Measurements from ENCODE around the gene ABTB1. TPM values are rescaled to one million over a fixed set of nuclear protein-coding genes. Genes with fewer than 3 reads are reported as not detected.

The ABTB1 gene
- total RNA-seq, 1 donor = 8.2 TPM

GRCh38 chr3:127658234-127658633 is 14.5 kb upstream of the ABTB1 start:
- DNase-seq (ENCODE audit: low read depth) = no peak
- TF ChIP-seq CTCF (IDR thresholded peaks at IDR 0.05; ENCODE audit: insufficient read depth, low read length) = no peak
- H3K4me3 ChIP-seq (ENCODE audit: low read depth, low read length) = no peak overlapping the region

- no peak overlapping the region for H3K4me3 ChIP-seq (ENCODE audit: low read depth, low read length)
- DNase-seq (ENCODE audit: low read depth) = no peak
- no peak for TF ChIP-seq CTCF (IDR thresholded peaks at IDR 0.05; ENCODE audit: insufficient read depth, low read length)
These were observed 12.0 kb upstream of the ABTB1 start for GRCh38 chr3:127660621-127661251.

GRCh38 chr3:127661600-127661999 is 11.2 kb upstream of the ABTB1 start:
- no peak overlapping the region for H3K4me3 ChIP-seq (ENCODE audit: low read depth, low read length)
- no peak for DNase-seq (ENCODE audit: low read depth)
- no peak for TF ChIP-seq CTCF (IDR thresholded peaks at IDR 0.05; ENCODE audit: insufficient read depth, low read length)

- TF ChIP-seq CTCF (IDR thresholded peaks at IDR 0.05; ENCODE audit: insufficient read depth, low read length) = no peak
- no peak for DNase-seq (ENCODE audit: low read depth)
- no peak overlapping the region for H3K4me3 ChIP-seq (ENCODE audit: low read depth, low read length)
These were observed 10.7 kb upstream of the ABTB1 start for GRCh38 chr3:127662001-127662469.

GRCh38 chr3:127663151-127663550 is 9.6 kb upstream of the ABTB1 start:
- no peak for TF ChIP-seq CTCF (IDR thresholded peaks at IDR 0.05; ENCODE audit: insufficient read depth, low read length)
- H3K4me3 ChIP-seq (ENCODE audit: low read depth, low read length) = no peak overlapping the region
- DNase-seq (ENCODE audit: low read depth) = no peak

- TF ChIP-seq CTCF (IDR thresholded peaks at IDR 0.05; ENCODE audit: insufficient read depth, low read length) = no peak
- H3K4me3 ChIP-seq (ENCODE audit: low read depth, low read length) = no peak overlapping the region
- no peak for DNase-seq (ENCODE audit: low read depth)
These were observed 7.6 kb upstream of the ABTB1 start for GRCh38 chr3:127665165-127665564.

GRCh38 chr3:127665586-127665985 is 7.2 kb upstream of the ABTB1 start:
- H3K4me3 ChIP-seq (ENCODE audit: low read depth, low read length) = no peak overlapping the region
- no peak for TF ChIP-seq CTCF (IDR thresholded peaks at IDR 0.05; ENCODE audit: insufficient read depth, low read length)
- DNase-seq (ENCODE audit: low read depth) = no peak

All from fibroblast of the aortic adventitia (primary cell).